HepG2 (cell line): Measurements from ENCODE around the gene EBLN2. TPM values are rescaled to one million over a fixed set of nuclear protein-coding genes. Genes with fewer than 3 reads are reported as not detected.
A peak's percentile ranks its signal among the peaks of the same experiment; 100 is the strongest.

Experiments used
- ATAC-seq: fragments of 200-7000 bp; cut with Tn5 transposase; 3 replicates; pipeline ENCODE4 v1.9.1; 2020; ENCODE audit warnings: mild to moderate bottlenecking, moderate library complexity
- BruUV-seq: library from RNA; stranded (reverse); fragments of 400-500 nt; replicated peaks from 2 replicates; lab custom pipeline; 2021; lab: Mats Ljungman, UMichigan
- CTCF ChIA-PET: fragments of 300-600 bp; formaldehyde crosslinking; extraction: SDS; loops from one replicate; lab custom pipeline; 2021; ENCODE audit warnings: low total read pairs, inconsistent platforms, low intra/inter-chr PET ratio; lab: Yijun Ruan, JAX
- POLR2A ChIA-PET: fragments of 350-600 bp; sonication (Branson Sonifier 250); formaldehyde crosslinking; loops from one replicate; lab custom pipeline; 2020; ENCODE audit warnings: antibody characterized with exemption, inconsistent platforms; lab: Yijun Ruan, JAX
- DNase-seq: peaks from one replicate; pipeline ENCODE4 v3.0.0-alpha.2; 2015; ENCODE audit warnings: low spot score
- FAIRE-seq: peaks from 3 replicates; lab custom pipeline; 2011; peaks lifted over from hg19 to GRCh38; lab: Jason Lieb, UNC
- H2AFZ ChIP-seq: one replicate; pipeline ENCODE4 v1.6.1; 2011; ENCODE audit warnings: low read length, inconsistent platforms
- H3K27ac ChIP-seq: fragments of 300-600 bp; 3 replicates; pipeline ENCODE4 v1.8.0; 2011; ENCODE audit warnings: mixed run types, mild to moderate bottlenecking, mixed read lengths, low read length, inconsistent platforms; ENCODE audit not compliant: insufficient read depth; ENCODE audit errors: extremely low read length
- H3K27me3 ChIP-seq, 2 experiments: fragments of 200-600 bp in 1 of 2; 2 replicates in 1 of 2; 3 replicates in 1 of 2; pipeline versions ENCODE4 v1.6.0 to v1.8.0; 2011; ENCODE audit warnings: low read length in 2 of 2, mild to moderate bottlenecking in 2 of 2, moderate library complexity in 2 of 2, inconsistent platforms in 1 of 2; ENCODE audit not compliant: insufficient read depth in 2 of 2, control insufficient read depth in 1 of 2
- H3K36me3 ChIP-seq, 2 experiments: fragments of 200-600 bp in 1 of 2; replicated peaks in 1 of 2; 2 replicates in 1 of 2; 3 replicates in 1 of 2; pipeline versions ENCODE4 v1.5.1 to v1.8.0; 2011; ENCODE audit warnings: low read length in 2 of 2, inconsistent platforms in 1 of 2; ENCODE audit not compliant: insufficient read depth in 2 of 2, control insufficient read depth in 1 of 2
- H3K4me1 ChIP-seq: 2 replicates; pipeline ENCODE4 v1.5.1; 2012; ENCODE audit warnings: low read length, inconsistent platforms; ENCODE audit not compliant: insufficient read depth
- H3K4me2 ChIP-seq: 2 replicates; pipeline ENCODE4 v1.6.0; 2011; ENCODE audit warnings: low read depth, low read length, inconsistent platforms
- H3K4me3 ChIP-seq, 3 experiments: fragments of 200-600 bp in 1 of 3; sonication (generic), shearing (Covaris generic) in 1 of 3; replicated peaks in 1 of 3; 2 replicates each; pipeline ENCODE4 v1.5.1; 2011 to 2016; ENCODE audit warnings: low read length in 3 of 3, inconsistent platforms in 2 of 3, low read depth in 2 of 3, mild to moderate bottlenecking in 2 of 3, control low read depth in 1 of 3, mixed read lengths in 1 of 3; ENCODE audit not compliant: insufficient read depth in 1 of 3
- H3K79me2 ChIP-seq: one replicate; pipeline ENCODE4 v1.6.1; 2011; ENCODE audit warnings: low read length, inconsistent platforms; ENCODE audit not compliant: insufficient read depth
- H3K9ac ChIP-seq: 2 replicates; pipeline ENCODE4 v1.6.0; 2011; ENCODE audit warnings: mild to moderate bottlenecking, low read depth, low read length, inconsistent platforms; ENCODE audit not compliant: insufficient read depth
- H3K9me3 ChIP-seq: 2 replicates; pipeline ENCODE4 v1.5.1; 2012; ENCODE audit warnings: mild to moderate bottlenecking, low read length
- H4K20me1 ChIP-seq: 2 replicates; pipeline ENCODE4 v1.6.0; 2011; ENCODE audit warnings: inconsistent platforms, mild to moderate bottlenecking, low read length, moderate library complexity; ENCODE audit not compliant: insufficient read depth
- CERS6 ChIP-seq: sonication (generic); formaldehyde crosslinking; IDR thresholded peaks from 2 replicates; pipeline ENCODE4 v1.5.0; 2020; ENCODE audit warnings: missing genetic modification reagents
- HNF4A ChIP-seq: sonication (generic); formaldehyde crosslinking; IDR thresholded peaks from 2 replicates; pipeline ENCODE4 v1.4.0; 2020; ENCODE audit warnings: missing genetic modification reagents
- KLF13 ChIP-seq: sonication (generic); formaldehyde crosslinking; IDR thresholded peaks from 2 replicates; pipeline ENCODE4 v1.4.0; 2020; ENCODE audit warnings: mild to moderate bottlenecking, missing genetic modification reagents
- ZNF121 ChIP-seq: sonication (generic); formaldehyde crosslinking; IDR thresholded peaks from 2 replicates; pipeline ENCODE4 v1.5.0; 2020; ENCODE audit warnings: mild to moderate bottlenecking, missing genetic modification reagents
- ZNF142 ChIP-seq: sonication (generic); formaldehyde crosslinking; IDR thresholded peaks from 2 replicates; pipeline ENCODE4 v1.4.0; 2020; ENCODE audit warnings: missing genetic modification reagents
- WGBS: methylation state at CpG from one replicate; pipeline ENCODE4 v1.1.6; 2017; ENCODE audit warnings: low lambda C conversion rate; 5-methylcytosine and 5-hydroxymethylcytosine counted together
- in situ Hi-C: cut with HindIII; loops from 2 replicates; pipeline ENCODE4 v1.10.0; 2017; ENCODE audit warnings: low pct_unique_long_range_greater_than_20kb; ENCODE audit not compliant: extremely low pct_ligation_motif_present
- intact Hi-C: fragments of 100-400 bp; cut with micrococcal nuclease; formaldehyde crosslinking; loops from one replicate; pipeline ENCODE4 v1.10.0; 2022; ENCODE audit not compliant: unreplicated experiment
- polyA plus RNA-seq, 8 experiments: library from polyadenylated mRNA; depleted of rRNA in 3 of 8; stranded (reverse) in 7 of 8; unstranded in 1 of 8; fragments of >200 nt; fragmentation: Illumina TruSeq in 4 of 8; extraction: Trizol in 4 of 8; gene quantifications; 2 replicates each; pipeline versions ENCODE4 v1.2.1 to v1.2.3, GENCODE V29; 2011 to 2016; ENCODE audit warnings: low read depth in 4 of 8, missing spikeins in 1 of 8, mixed read lengths in 1 of 8; ENCODE audit not compliant: insufficient read depth in 1 of 8
- total RNA-seq, 5 experiments: library from RNA; depleted of rRNA; stranded (reverse); fragments of >200 nt; fragmentation: Illumina TruSeq; extraction: Trizol; gene quantifications; 2 replicates each; pipeline ENCODE4 v1.2.3, GENCODE V29; 2016; ENCODE audit warnings: low read depth in 1 of 5
- TF ChIP-seq, protein P1 (sequence below): sonication (generic); formaldehyde crosslinking; IDR thresholded peaks from 2 replicates; pipeline ENCODE4 v1.4.0; 2020; ENCODE audit warnings: mild to moderate bottlenecking, low read depth, missing genetic modification reagents

The EBLN2 gene
- total and polyA plus RNA-seq, 2 of the 13 experiments (the other 11 are each of a cell fraction or from before 2014, with no cell fraction given): 3.3 to 8.3 TPM

- Histone ChIP-seq H3K9me3 (no peaks in the 10 kb centered on the region), H3K79me2 (peaks cover 98% of the 10 kb centered on the region), H3K4me3 (no peak overlapping the region), H3K4me2 (no peak overlapping the region), H2AFZ (no peak overlapping the region), H4K20me1 (peaks cover 97% of the 10 kb centered on the region), H3K36me3 (peaks cover 1 to 24% of the 10 kb centered on the region in 2 experiments; a peak in 4 of 5 replicates), H3K27ac (no peak overlapping the region), H3K27me3 (no peaks in the 10 kb centered on the region), H3K4me1 (peaks cover 61% of the 10 kb centered on the region), H3K9ac (no peak overlapping the region)
- intact Hi-C loops (no loop called here), in situ Hi-C loops (no loop called here)
- CTCF ChIA-PET: no interaction called here
- FAIRE-seq (no peak), DNase-seq (no peak), ATAC-seq (no peak)
- POLR2A ChIA-PET: no interaction called here
- 92% methylated on average over 4 of the region's 4 CpGs for WGBS
- no TSS peak for BruUV-seq
- TF ChIP-seq, protein P1, sequence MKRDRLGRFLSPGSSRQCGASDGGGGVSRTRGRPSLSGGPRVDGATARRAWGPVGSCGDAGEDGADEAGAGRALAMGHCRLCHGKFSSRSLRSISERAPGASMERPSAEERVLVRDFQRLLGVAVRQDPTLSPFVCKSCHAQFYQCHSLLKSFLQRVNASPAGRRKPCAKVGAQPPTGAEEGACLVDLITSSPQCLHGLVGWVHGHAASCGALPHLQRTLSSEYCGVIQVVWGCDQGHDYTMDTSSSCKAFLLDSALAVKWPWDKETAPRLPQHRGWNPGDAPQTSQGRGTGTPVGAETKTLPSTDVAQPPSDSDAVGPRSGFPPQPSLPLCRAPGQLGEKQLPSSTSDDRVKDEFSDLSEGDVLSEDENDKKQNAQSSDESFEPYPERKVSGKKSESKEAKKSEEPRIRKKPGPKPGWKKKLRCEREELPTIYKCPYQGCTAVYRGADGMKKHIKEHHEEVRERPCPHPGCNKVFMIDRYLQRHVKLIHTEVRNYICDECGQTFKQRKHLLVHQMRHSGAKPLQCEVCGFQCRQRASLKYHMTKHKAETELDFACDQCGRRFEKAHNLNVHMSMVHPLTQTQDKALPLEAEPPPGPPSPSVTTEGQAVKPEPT (CRISPR knock-in tag): no peak
- peak; percentile 54; the same call in 1 of the 2 replicates for TF ChIP-seq ZNF121
Measured at GRCh38 chr3:73018298-73018697, 43.2 kb upstream of the EBLN2 start.

- 94% methylated on average over 5 of the region's 5 CpGs for WGBS
Measured at GRCh38 chr3:73018790-73019441, 42.5 kb upstream of the EBLN2 start.

More at GRCh38 chr3:73018790-73019441, 42.5 kb upstream of the EBLN2 start:
- Histone ChIP-seq H3K36me3 (peaks cover 0 to 24% of the 10 kb centered on the region in 2 experiments; a peak in 4 of 5 replicates), H3K9ac (no peak overlapping the region), H2AFZ (no peak overlapping the region), H3K4me1 (peaks cover 62% of the 10 kb centered on the region), H3K27ac (no peak overlapping the region), H3K4me3 (no peak overlapping the region), H3K9me3 (no peaks in the 10 kb centered on the region), H3K4me2 (no peak overlapping the region), H4K20me1 (peaks cover 91% of the 10 kb centered on the region), H3K79me2 (peaks cover 98% of the 10 kb centered on the region), H3K27me3 (no peaks in the 10 kb centered on the region)
- no peak for DNase-seq
- ChIA-PET POLR2A (no interaction called here), CTCF (no interaction called here)
- intact Hi-C loops (no loop called here), in situ Hi-C loops (no loop called here)
- no peak for TF ChIP-seq KLF13 (CRISPR knock-in tag)
- TF ChIP-seq ZNF142 (CRISPR knock-in tag): no peak
- TF ChIP-seq CERS6 (CRISPR knock-in tag): no peak
- no peak for TF ChIP-seq HNF4A (CRISPR knock-in tag)
- ATAC-seq: no peak
- no TSS peak for BruUV-seq
- no peak for FAIRE-seq
